ENCODE measurements around the gene SLC39A7.

Gene SLC39A7

DNA sequence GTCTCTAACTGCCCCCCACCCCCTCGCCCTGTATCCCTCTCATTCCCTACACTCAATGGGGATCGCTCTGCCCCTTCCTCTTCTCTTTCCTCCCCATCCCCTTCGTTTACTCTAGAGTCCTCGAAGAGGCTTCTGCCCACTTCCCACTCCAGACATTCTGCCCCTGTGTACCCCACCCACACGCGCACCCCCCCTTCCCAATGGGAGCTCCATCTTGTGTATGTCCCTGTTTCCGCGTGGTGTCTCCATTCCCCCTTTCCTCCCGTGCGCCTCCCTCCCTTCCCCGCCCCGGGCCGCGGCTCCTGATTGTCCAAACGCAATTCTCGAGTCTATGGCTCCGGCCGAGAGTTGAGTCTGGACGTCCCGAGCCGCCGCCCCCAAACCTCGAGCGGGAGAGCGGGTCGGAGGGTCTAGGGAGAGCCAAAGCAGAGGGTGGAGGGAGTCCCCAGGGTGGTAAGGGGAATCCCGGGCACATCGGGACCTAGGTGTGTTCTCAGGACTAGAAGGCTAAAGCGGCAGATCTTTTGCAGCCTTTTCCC is 7.0 kb downstream of the SLC39A7 start (continued):
- TF ChIP-seq, protein P1, sequence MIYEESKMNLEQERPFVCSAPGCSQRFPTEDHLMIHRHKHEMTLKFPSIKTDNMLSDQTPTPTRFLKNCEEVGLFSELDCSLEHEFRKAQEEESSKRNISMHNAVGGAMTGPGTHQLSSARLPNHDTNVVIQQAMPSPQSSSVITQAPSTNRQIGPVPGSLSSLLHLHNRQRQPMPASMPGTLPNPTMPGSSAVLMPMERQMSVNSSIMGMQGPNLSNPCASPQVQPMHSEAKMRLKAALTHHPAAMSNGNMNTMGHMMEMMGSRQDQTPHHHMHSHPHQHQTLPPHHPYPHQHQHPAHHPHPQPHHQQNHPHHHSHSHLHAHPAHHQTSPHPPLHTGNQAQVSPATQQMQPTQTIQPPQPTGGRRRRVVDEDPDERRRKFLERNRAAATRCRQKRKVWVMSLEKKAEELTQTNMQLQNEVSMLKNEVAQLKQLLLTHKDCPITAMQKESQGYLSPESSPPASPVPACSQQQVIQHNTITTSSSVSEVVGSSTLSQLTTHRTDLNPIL (CRISPR knock-in tag; IDR thresholded peaks at IDR 0.05; ENCODE audit: low read depth), result no peak
- no peak for TF ChIP-seq BACH2 (CRISPR knock-in tag; IDR thresholded peaks at IDR 0.05; ENCODE audit: borderline replicate concordance)

DNA sequence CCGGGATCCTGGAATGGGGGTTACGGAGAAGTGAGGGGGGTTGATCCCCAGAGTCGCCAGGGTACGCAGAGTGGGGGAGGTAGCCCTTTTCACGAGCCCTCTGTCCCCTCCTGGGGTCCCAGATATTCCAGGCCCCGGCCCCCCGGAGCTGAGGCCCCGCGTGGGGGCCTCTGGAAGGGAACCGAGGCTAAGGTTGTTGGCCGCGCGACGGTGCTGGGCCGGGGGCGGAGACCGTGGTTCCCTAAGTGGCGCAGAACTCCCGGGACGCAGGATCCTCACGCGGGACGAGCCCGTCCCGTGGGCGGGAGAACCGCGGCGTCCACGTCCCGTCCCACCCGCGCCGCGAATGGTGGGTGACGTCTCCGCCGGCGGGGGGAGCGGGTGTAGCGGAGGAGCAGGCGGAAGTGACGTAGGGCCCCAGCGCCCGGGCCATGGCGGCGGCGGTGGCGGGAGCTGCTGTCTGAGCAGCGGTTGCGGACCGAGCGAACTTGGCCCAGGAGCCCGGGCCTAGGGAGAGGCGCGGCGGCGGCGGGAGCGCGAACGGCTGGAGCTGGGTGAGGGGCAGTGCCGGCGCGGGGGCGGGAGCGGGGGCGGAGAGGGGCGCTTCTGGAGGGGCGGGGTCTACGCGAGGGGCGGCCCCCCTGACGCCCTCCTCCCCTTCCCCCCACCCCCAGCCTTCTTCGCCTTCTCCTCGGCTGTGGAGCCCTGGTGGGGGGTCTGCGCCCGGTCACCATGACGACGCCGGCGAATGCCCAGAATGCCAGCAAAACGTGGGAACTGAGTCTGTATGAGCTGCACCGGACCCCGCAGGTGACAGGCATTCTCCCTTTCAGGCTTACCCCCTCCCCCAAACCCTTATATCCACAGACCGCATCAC is 7.7 kb downstream of the SLC39A7 start, which contains the start of gene RING1:
RING1 (plus strand) TSS at position 410 of the 877 bp plus-strand sequence; CDS start at position 733, 323 bp downstream.
- ATAC-seq, result peak; percentile 50
- TF ChIP-seq CSDC2 (CRISPR knock-in tag; IDR thresholded peaks at IDR 0.05) (no peak), ZFP3 (CRISPR knock-in tag; IDR thresholded peaks at IDR 0.05) (0 out of 2 replicates have a peak, but pooled peaks have one; percentile 42), BACH2 (CRISPR knock-in tag; IDR thresholded peaks at IDR 0.05; ENCODE audit: borderline replicate concordance) (no peak), ZFP30 (CRISPR knock-in tag; IDR thresholded peaks at IDR 0.05) (no peak), ZNF8 (CRISPR knock-in tag; IDR thresholded peaks at IDR 0.05) (no peak), ZNF70 (CRISPR knock-in tag; IDR thresholded peaks at IDR 0.05) (no peak), GLIS3 (CRISPR knock-in tag; IDR thresholded peaks at IDR 0.05) (0 out of 2 replicates have a peak, but pooled peaks have one; percentile 64), TOX (CRISPR knock-in tag; IDR thresholded peaks at IDR 0.05; ENCODE audit: borderline replicate concordance) (no peak)
- TF ChIP-seq, protein P2, sequence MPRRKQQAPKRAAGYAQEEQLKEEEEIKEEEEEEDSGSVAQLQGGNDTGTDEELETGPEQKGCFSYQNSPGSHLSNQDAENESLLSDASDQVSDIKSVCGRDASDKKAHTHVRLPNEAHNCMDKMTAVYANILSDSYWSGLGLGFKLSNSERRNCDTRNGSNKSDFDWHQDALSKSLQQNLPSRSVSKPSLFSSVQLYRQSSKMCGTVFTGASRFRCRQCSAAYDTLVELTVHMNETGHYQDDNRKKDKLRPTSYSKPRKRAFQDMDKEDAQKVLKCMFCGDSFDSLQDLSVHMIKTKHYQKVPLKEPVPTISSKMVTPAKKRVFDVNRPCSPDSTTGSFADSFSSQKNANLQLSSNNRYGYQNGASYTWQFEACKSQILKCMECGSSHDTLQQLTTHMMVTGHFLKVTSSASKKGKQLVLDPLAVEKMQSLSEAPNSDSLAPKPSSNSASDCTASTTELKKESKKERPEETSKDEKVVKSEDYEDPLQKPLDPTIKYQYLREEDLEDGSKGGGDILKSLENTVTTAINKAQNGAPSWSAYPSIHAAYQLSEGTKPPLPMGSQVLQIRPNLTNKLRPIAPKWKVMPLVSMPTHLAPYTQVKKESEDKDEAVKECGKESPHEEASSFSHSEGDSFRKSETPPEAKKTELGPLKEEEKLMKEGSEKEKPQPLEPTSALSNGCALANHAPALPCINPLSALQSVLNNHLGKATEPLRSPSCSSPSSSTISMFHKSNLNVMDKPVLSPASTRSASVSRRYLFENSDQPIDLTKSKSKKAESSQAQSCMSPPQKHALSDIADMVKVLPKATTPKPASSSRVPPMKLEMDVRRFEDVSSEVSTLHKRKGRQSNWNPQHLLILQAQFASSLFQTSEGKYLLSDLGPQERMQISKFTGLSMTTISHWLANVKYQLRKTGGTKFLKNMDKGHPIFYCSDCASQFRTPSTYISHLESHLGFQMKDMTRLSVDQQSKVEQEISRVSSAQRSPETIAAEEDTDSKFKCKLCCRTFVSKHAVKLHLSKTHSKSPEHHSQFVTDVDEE (CRISPR knock-in tag; IDR thresholded peaks at IDR 0.05), result peak; percentile 34; the same call in 1 of the 2 replicates
- TF ChIP-seq, protein P3, sequence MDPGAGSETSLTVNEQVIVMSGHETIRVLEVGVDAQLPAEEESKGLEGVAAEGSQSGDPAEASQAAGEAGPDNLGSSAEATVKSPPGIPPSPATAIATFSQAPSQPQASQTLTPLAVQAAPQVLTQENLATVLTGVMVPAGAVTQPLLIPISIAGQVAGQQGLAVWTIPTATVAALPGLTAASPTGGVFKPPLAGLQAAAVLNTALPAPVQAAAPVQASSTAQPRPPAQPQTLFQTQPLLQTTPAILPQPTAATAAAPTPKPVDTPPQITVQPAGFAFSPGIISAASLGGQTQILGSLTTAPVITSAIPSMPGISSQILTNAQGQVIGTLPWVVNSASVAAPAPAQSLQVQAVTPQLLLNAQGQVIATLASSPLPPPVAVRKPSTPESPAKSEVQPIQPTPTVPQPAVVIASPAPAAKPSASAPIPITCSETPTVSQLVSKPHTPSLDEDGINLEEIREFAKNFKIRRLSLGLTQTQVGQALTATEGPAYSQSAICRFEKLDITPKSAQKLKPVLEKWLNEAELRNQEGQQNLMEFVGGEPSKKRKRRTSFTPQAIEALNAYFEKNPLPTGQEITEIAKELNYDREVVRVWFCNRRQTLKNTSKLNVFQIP (CRISPR knock-in tag; IDR thresholded peaks at IDR 0.05; ENCODE audit: borderline replicate concordance, low read depth), result no peak

DNA sequence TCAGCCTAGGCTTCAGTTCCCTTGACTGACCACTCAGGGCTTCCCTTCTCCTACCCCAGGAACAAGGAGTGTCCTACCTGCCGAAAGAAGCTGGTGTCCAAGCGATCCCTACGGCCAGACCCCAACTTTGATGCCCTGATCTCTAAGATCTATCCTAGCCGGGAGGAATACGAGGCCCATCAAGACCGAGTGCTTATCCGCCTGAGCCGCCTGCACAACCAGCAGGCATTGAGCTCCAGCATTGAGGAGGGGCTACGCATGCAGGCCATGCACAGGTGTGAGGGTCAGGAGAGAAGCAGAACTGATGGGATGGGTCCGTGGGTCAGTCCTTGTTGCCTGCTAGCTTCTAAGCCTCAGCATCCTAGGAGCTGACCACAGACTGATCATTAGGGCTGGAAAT is 9.2 kb downstream of the SLC39A7 start:
- TF ChIP-seq CSDC2 (CRISPR knock-in tag; IDR thresholded peaks at IDR 0.05) (no peak), BACH2 (CRISPR knock-in tag; IDR thresholded peaks at IDR 0.05; ENCODE audit: borderline replicate concordance) (no peak), ISL1 (CRISPR knock-in tag; IDR thresholded peaks at IDR 0.05) (no peak), ZNF8 (CRISPR knock-in tag; IDR thresholded peaks at IDR 0.05) (no peak), SNAI2 (CRISPR knock-in tag; IDR thresholded peaks at IDR 0.05) (no peak), RARB (CRISPR knock-in tag; IDR thresholded peaks at IDR 0.05) (no peak), TCF4 (CRISPR knock-in tag; IDR thresholded peaks at IDR 0.05; ENCODE audit: borderline replicate concordance) (no peak), PPARA (CRISPR knock-in tag; IDR thresholded peaks at IDR 0.05; ENCODE audit: borderline replicate concordance) (no peak)
- TF ChIP-seq, protein P2 (CRISPR knock-in tag; IDR thresholded peaks at IDR 0.05), result no peak
- TF ChIP-seq, protein P4, sequence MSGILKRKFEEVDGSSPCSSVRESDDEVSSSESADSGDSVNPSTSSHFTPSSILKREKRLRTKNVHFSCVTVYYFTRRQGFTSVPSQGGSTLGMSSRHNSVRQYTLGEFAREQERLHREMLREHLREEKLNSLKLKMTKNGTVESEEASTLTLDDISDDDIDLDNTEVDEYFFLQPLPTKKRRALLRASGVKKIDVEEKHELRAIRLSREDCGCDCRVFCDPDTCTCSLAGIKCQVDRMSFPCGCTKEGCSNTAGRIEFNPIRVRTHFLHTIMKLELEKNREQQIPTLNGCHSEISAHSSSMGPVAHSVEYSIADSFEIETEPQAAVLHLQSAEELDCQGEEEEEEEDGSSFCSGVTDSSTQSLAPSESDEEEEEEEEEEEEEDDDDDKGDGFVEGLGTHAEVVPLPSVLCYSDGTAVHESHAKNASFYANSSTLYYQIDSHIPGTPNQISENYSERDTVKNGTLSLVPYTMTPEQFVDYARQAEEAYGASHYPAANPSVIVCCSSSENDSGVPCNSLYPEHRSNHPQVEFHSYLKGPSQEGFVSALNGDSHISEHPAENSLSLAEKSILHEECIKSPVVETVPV (CRISPR knock-in tag; IDR thresholded peaks at IDR 0.05), result no peak
- TF ChIP-seq, protein P5, sequence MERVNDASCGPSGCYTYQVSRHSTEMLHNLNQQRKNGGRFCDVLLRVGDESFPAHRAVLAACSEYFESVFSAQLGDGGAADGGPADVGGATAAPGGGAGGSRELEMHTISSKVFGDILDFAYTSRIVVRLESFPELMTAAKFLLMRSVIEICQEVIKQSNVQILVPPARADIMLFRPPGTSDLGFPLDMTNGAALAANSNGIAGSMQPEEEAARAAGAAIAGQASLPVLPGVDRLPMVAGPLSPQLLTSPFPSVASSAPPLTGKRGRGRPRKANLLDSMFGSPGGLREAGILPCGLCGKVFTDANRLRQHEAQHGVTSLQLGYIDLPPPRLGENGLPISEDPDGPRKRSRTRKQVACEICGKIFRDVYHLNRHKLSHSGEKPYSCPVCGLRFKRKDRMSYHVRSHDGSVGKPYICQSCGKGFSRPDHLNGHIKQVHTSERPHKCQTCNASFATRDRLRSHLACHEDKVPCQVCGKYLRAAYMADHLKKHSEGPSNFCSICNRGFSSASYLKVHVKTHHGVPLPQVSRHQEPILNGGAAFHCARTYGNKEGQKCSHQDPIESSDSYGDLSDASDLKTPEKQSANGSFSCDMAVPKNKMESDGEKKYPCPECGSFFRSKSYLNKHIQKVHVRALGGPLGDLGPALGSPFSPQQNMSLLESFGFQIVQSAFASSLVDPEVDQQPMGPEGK (CRISPR knock-in tag; IDR thresholded peaks at IDR 0.05; ENCODE audit: borderline replicate concordance), result no peak
- no peak for ATAC-seq
